ENCODE results near the gene RHCG.

DNA sequence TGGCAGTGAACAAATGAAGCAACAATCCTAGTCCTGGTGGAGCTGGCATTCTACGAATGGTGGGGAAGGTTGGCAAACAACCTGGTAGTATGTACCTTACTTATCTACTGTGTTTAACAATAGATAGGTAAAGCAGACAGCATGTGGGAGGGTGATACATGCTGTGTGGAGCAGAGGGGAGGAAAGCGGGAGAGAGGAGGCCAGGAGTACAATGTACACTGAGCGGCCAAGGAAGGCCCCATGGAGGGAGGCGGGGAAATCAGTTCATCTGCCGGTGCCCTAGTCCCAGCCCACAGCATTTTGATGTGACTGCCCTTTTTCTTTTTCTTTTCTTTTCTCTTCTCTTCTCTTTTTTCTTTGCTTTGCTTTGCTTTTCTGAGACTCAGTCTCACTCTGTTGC lies 5.3 kb upstream of the RHCG start:
- TF ChIP-seq, protein P1, sequence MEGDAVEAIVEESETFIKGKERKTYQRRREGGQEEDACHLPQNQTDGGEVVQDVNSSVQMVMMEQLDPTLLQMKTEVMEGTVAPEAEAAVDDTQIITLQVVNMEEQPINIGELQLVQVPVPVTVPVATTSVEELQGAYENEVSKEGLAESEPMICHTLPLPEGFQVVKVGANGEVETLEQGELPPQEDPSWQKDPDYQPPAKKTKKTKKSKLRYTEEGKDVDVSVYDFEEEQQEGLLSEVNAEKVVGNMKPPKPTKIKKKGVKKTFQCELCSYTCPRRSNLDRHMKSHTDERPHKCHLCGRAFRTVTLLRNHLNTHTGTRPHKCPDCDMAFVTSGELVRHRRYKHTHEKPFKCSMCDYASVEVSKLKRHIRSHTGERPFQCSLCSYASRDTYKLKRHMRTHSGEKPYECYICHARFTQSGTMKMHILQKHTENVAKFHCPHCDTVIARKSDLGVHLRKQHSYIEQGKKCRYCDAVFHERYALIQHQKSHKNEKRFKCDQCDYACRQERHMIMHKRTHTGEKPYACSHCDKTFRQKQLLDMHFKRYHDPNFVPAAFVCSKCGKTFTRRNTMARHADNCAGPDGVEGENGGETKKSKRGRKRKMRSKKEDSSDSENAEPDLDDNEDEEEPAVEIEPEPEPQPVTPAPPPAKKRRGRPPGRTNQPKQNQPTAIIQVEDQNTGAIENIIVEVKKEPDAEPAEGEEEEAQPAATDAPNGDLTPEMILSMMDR (CRISPR knock-in tag; IDR thresholded peaks at IDR 0.05): no peak
- TF ChIP-seq FOSL1 (CRISPR knock-in tag; IDR thresholded peaks at IDR 0.05; ENCODE audit: borderline replicate concordance) (no peak), POLR2A (IDR thresholded peaks at IDR 0.05; ENCODE audit: insufficient read depth in 1 of 2, low read depth in 2 of 2, low read length in 2 of 2) (no peak), FOXP1 (IDR thresholded peaks at IDR 0.05) (no peak), FOXP1 (CRISPR knock-in tag; IDR thresholded peaks at IDR 0.05) (no peak), ZNF251 (CRISPR knock-in tag; IDR thresholded peaks at IDR 0.05) (no peak), ARNT (IDR thresholded peaks at IDR 0.05) (no peak), HMGA1 (CRISPR knock-in tag; conservative IDR thresholded peaks at IDR 0.05) (no peak)
- TF ChIP-seq, protein P2, sequence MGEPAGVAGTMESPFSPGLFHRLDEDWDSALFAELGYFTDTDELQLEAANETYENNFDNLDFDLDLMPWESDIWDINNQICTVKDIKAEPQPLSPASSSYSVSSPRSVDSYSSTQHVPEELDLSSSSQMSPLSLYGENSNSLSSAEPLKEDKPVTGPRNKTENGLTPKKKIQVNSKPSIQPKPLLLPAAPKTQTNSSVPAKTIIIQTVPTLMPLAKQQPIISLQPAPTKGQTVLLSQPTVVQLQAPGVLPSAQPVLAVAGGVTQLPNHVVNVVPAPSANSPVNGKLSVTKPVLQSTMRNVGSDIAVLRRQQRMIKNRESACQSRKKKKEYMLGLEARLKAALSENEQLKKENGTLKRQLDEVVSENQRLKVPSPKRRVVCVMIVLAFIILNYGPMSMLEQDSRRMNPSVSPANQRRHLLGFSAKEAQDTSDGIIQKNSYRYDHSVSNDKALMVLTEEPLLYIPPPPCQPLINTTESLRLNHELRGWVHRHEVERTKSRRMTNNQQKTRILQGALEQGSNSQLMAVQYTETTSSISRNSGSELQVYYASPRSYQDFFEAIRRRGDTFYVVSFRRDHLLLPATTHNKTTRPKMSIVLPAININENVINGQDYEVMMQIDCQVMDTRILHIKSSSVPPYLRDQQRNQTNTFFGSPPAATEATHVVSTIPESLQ (CRISPR knock-in tag; conservative IDR thresholded peaks at IDR 0.05): no peak
